ENCODE measurements around the gene SERINC5. TPM values are rescaled to one million over a fixed set of nuclear protein-coding genes. Genes with fewer than 3 reads are reported as not detected.
"Not testable (repeated sequence)": the region's sequence is repeated elsewhere in the genome, so short reads cannot be mapped to it uniquely, and the experiment has no call there.

Gene SERINC5
- total RNA-seq, 1 donor from 2014 or later, result 10.7 TPM

GRCh38 chr5:80154289-80154688, 101.6 kb downstream of the SERINC5 start:
- DNase-seq, result not testable (repeated sequence)
- ATAC-seq (ENCODE audit: poor library complexity), result peak; percentile 51

DNA sequence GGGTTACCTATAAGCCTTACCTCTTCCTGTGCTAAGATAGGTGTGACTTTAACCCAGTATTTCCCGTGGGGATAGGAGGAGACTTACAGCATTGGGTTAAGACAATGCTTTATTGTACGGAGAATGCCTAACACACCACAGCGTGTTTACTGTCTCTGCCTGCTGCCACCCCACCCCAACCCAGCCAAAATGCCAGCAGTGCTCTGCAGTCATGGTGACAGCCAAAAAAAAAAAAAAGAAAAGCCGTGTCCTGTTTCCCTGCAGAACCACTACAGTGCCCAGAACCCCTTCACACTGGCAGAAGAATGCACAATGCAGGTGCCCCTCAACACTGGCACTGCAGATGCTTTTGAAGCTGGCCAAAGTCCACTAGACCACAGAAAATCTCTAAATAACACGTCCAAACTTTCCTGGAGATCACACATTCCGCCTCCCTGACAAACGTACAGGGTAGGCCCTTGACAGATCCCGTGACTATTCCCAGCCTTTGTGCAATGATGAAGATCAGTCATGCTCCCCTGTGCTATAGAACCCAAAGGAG, 102.2 kb downstream of the SERINC5 start:
- ATAC-seq (ENCODE audit: poor library complexity), result peak; percentile 59
- intact Hi-C loops (cut with DNase I), result no loop called here
- DNase-seq, result no peak

More at GRCh38 chr5:80154289-80154688, 101.6 kb downstream of the SERINC5 start:
- intact Hi-C loops (cut with DNase I), result not testable (repeated sequence)

DNA sequence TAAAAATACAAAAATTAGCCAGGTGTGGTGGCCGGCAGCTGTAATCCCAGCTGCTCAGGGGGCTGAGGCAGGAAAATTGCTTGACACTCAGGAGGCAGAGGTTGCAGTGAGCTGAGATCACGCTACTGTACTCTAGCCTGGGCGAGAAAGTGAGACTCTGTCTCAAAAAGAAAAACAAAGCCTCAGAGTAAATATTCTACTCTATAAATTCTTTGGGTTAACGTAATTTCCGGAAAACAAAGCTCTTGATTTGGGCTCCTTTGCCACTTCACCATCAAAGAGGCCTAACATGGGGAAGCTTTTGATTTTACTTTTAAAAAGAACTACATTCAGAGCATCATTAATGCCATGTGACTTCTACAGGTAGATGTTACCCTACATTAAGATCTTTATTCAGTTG, 103.1 kb downstream of the SERINC5 start:
- DNase-seq (no peak), ATAC-seq (ENCODE audit: poor library complexity) (no peak)
- intact Hi-C loops (cut with DNase I), result no loop called here

- ATAC-seq (ENCODE audit: poor library complexity) (no peak), DNase-seq (no peak)
- intact Hi-C loops (cut with DNase I), result no loop called here
Measured at GRCh38 chr5:80151890-80152289, 104.0 kb downstream of the SERINC5 start.

GRCh38 chr5:80150731-80151130, 105.1 kb downstream of the SERINC5 start:
- DNase-seq (no peak), ATAC-seq (ENCODE audit: poor library complexity) (no peak)
- intact Hi-C loops (cut with DNase I), result no loop called here

DNA sequence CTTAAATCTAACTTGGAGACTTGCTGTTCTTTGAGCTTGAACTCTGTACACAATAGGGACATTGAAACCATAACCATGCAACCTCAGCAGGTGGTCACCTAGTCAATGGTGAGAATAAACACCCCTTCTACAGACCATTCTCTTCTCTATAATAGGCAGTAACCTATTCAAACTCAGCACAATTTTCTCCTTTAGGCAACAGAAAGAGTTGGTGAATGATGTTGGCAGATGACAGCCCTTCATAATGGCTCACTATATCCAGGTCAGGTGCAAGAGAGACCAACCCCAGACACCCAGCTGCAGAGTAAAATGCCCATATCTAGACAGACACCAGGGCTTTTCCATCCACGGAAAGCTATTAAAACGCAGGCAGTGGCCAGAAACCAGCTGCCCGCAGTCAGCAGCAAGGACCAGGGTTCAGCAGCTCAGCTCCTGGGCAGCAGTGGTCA, 106.7 kb downstream of the SERINC5 start:
- intact Hi-C loops (cut with DNase I), result loop anchor here (10.0 kb wide), 1 partner anchor 56 kb away; no protein-coding TSS in a partner anchor
- no peak for ATAC-seq (ENCODE audit: poor library complexity)
- DNase-seq, result no peak

GRCh38 chr5:80147119-80147815, 108.6 kb downstream of the SERINC5 start:
- intact Hi-C loops (cut with DNase I), result loop anchor here (10.0 kb wide), 1 partner anchor 58 kb away; no protein-coding TSS in a partner anchor
- DNase-seq (no peak), ATAC-seq (ENCODE audit: poor library complexity) (peak; percentile 63)

- DNase-seq (no peak), ATAC-seq (ENCODE audit: poor library complexity) (no peak)
- intact Hi-C loops (cut with DNase I), result loop anchor here (10.0 kb wide), 1 partner anchor 59 kb away; no protein-coding TSS in a partner anchor
Measured at GRCh38 chr5:80146046-80146445, 109.8 kb downstream of the SERINC5 start.

- intact Hi-C loops (cut with DNase I), result loop anchor here (10.0 kb wide), 1 partner anchor 61 kb away; no protein-coding TSS in a partner anchor
- DNase-seq, result no peak
- ATAC-seq (ENCODE audit: poor library complexity), result no peak
Measured at GRCh38 chr5:80143491-80143890, 112.4 kb downstream of the SERINC5 start.

GRCh38 chr5:80142996-80143395, 112.9 kb downstream of the SERINC5 start:
- DNase-seq (no peak), ATAC-seq (ENCODE audit: poor library complexity) (no peak)
- intact Hi-C loops (cut with DNase I), result loop anchor here (10.0 kb wide), 1 partner anchor 62 kb away; no protein-coding TSS in a partner anchor

- ATAC-seq (ENCODE audit: poor library complexity) (no peak), DNase-seq (no peak)
- intact Hi-C loops (cut with DNase I), result loop anchor here (10.0 kb wide), 1 partner anchor 63 kb away; no protein-coding TSS in a partner anchor
Measured at GRCh38 chr5:80141681-80142080, 114.2 kb downstream of the SERINC5 start.

DNA sequence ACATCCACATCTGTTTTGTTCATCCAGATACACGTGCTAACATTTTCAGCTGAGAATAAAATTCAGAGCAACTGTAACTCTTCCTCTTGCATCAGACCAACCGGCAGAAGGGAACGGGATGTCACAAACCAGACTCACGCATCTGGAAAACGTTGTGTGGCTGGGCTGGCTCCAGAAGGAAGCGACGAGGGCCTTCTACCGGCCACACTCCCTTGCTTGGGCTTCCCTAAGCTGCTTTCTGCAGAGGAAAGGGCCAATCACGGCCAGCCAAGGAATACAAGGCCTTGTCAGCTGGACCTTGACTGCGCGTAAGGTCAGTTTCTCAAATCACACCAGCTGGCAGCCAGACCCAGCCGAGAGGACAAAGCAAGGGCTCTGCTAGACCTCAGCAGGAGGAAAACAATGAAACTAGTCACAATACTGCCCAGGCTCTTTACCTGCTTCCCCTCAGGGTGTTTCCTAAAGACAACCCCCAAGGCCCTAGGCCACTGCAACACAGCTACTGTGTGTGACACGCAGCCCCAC, 114.6 kb downstream of the SERINC5 start:
- ATAC-seq (ENCODE audit: poor library complexity), result peak; percentile 96
- DNase-seq, result peak; percentile 92
- intact Hi-C loops (cut with DNase I), result loop anchor here (10.0 kb wide), 1 partner anchor 64 kb away; no protein-coding TSS in a partner anchor

DNA sequence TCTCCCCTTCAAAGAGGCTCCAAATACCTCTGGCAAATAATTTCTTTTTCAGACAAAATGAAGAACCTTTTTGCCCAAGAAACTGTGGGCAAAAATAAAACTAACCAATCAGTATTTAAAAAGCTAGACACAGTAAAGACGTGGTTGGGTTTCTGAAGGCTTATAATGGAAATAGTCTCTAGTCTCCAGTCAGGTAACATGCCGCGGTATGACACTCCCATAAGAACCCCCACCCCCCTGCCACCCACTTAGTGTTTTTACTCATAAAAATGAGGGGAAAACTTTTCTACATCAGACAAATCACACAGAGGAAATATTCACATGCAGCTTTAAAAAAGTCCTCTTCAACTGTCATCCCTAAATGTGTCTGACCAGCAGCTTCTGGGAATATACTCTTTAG, 115.4 kb downstream of the SERINC5 start:
- intact Hi-C loops (cut with DNase I), result loop anchor here (10.0 kb wide), 1 partner anchor 64 kb away; no protein-coding TSS in a partner anchor
- DNase-seq, result no peak
- ATAC-seq (ENCODE audit: poor library complexity), result no peak

- ATAC-seq (ENCODE audit: poor library complexity) (no peak), DNase-seq (no peak)
- intact Hi-C loops (cut with DNase I), result no loop called here
Measured at GRCh38 chr5:80139466-80139972, 116.3 kb downstream of the SERINC5 start.

DNA sequence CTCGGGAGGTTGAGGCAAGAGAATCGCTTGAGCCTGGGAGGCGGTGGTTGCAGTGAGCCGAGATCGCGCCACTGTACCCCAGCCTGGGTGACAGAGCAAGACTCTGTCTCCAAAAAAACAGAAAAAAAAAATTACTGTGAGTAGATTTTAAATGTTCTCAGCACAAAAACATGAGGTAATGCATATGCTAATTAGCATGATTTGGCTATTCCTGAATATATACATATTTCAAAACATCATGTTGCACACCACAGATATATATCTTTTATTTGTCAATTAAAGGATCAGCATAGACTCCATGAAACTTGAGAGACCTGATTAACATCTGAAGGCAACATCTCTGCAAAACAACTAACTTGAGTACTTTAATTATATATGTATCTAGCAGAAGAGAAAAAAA, 117.4 kb downstream of the SERINC5 start:
- intact Hi-C loops (cut with DNase I), result no loop called here
- DNase-seq (no peak), ATAC-seq (ENCODE audit: poor library complexity) (no peak)

- ATAC-seq (ENCODE audit: poor library complexity); DNase-seq; intact Hi-C loops (cut with DNase I): not testable (repeated sequence)
Measured at GRCh38 chr5:80136798-80137197, 119.0 kb downstream of the SERINC5 start.

DNA sequence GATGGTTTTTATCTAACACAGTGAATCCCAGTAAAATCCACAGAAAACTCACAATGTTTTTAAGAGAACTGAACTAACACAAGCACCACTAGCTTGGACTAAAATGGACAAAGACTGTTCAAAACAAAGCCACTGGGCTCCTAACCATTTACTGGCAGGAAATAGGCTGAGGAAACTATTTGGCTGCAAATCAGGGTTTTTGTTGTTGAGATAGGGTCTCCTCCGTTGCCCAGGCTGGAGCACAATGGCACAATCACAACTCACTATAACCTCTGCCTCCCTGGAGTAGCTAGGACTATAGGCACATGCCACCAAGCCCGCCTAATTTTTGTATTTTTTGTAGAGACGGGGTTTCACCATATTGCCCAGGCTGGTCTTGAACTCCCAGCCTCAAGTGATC, 121.0 kb downstream of the SERINC5 start:
- intact Hi-C loops (cut with DNase I), result no loop called here
- DNase-seq (no peak), ATAC-seq (ENCODE audit: poor library complexity) (no peak)

DNA sequence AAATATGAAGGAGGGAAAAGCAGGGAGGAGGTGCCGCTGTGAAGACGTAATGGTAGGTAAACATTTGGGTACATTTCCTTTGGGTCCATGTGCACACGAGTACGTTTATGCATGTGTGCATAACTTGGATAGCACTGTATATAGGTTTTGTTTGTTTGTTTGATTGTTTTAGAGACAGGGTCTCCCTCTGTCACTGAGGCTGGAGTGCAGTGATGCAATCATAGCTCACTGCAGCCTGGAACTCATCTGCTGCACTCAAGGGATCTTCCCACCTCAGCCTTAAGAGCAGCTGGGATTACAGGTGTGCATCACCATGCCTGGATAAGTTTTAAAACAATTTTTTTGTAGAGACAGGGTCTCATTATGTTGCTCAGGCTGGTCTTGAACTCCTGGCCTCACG, 126.7 kb downstream of the SERINC5 start:
- no peak for ATAC-seq (ENCODE audit: poor library complexity)
- DNase-seq, result no peak
- intact Hi-C loops (cut with DNase I), result no loop called here

DNA sequence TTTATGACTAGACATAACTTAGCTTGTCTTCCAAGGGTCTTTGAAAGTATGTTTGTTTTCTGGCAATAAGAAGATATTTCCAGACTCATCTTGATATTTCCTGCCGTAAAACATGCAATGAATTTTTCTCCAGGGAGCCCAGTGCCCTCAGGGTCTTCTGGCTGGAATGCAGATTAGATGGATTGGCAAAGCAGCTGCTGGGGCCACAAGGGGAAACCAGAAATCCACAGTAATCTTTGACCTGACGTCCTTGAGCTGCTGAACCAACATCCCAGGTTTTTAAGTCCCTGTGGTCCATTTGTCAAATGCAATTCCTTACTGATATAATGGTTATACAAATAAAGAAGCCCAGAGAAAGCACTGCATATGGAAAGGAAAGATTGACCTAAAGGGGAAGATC, 127.7 kb downstream of the SERINC5 start:
- intact Hi-C loops (cut with DNase I), result no loop called here
- no peak for ATAC-seq (ENCODE audit: poor library complexity)
- no peak for DNase-seq
